Measurements from ENCODE around the gene DDX1.

DNA sequence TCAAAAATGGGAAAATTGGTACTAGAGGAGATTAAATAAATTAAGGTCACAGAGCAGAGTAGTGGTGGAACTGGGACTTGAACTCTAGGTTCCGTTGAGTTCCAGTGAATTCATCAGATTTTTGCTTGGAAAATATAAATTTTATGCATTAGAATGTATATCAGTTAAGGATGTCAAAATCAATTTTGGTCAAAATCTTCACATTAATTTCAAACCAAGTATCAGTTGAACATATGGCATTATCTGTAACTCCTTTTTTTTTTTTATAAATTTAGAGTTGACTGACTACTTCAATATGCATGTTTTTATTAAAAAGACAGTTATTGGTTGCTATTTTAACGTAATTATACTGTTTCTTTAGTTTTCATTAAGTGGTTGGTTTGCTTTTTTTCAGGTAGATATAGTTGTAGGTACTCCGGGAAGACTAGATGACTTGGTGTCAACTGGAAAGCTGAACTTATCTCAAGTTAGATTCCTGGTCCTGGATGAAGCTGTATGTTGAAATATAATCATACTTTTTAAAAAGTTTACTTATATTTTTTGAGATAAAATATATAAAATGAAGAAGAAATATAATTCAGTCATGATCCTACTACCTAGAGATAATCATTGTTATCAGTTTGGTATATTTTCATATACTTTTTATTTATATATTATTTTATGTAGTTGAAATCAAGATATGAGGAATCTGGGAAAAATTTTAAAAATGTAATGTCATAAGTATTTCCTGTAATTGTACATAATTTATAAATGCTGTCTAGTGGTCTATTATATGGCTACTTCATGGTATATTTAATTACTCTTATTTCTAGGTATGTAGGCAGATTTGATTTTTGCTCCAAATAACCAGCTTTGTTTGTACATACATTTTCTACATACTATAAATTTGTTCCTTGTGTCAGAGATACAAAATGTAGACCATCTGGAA, 25.4 kb downstream of the DDX1 start:
- TF ChIP-seq NCOR1 (IDR thresholded peaks at IDR 0.05) (no peak), SRSF1 (IDR thresholded peaks at IDR 0.05; ENCODE audit: low read depth, low read length) (no peak), ZFX (CRISPR knock-in tag; IDR thresholded peaks at IDR 0.05) (no peak), NR1H2 (CRISPR knock-in tag; IDR thresholded peaks at IDR 0.05) (no peak), ZNF12 (CRISPR knock-in tag; IDR thresholded peaks at IDR 0.05) (no peak), SMAD3 (CRISPR knock-in tag; conservative IDR thresholded peaks at IDR 0.05) (no peak), TCF7L2 (IDR thresholded peaks at IDR 0.05; ENCODE audit: low read depth, low read length) (no peak), EZH2 (IDR thresholded peaks at IDR 0.05; ENCODE audit: borderline replicate concordance, low read depth, low read length) (no peak)
- TF ChIP-seq, protein P1, sequence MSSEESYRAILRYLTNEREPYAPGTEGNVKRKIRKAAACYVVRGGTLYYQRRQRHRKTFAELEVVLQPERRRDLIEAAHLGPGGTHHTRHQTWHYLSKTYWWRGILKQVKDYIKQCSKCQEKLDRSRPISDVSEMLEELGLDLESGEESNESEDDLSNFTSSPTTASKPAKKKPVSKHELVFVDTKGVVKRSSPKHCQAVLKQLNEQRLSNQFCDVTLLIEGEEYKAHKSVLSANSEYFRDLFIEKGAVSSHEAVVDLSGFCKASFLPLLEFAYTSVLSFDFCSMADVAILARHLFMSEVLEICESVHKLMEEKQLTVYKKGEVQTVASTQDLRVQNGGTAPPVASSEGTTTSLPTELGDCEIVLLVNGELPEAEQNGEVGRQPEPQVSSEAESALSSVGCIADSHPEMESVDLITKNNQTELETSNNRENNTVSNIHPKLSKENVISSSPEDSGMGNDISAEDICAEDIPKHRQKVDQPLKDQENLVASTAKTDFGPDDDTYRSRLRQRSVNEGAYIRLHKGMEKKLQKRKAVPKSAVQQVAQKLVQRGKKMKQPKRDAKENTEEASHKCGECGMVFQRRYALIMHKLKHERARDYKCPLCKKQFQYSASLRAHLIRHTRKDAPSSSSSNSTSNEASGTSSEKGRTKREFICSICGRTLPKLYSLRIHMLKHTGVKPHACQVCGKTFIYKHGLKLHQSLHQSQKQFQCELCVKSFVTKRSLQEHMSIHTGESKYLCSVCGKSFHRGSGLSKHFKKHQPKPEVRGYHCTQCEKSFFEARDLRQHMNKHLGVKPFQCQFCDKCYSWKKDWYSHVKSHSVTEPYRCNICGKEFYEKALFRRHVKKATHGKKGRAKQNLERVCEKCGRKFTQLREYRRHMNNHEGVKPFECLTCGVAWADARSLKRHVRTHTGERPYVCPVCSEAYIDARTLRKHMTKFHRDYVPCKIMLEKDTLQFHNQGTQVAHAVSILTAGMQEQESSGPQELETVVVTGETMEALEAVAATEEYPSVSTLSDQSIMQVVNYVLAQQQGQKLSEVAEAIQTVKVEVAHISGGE (CRISPR knock-in tag; IDR thresholded peaks at IDR 0.05): no peak
- TF ChIP-seq, protein P2, sequence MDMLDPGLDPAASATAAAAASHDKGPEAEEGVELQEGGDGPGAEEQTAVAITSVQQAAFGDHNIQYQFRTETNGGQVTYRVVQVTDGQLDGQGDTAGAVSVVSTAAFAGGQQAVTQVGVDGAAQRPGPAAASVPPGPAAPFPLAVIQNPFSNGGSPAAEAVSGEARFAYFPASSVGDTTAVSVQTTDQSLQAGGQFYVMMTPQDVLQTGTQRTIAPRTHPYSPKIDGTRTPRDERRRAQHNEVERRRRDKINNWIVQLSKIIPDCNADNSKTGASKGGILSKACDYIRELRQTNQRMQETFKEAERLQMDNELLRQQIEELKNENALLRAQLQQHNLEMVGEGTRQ (CRISPR knock-in tag; IDR thresholded peaks at IDR 0.05): no peak
- TF ChIP-seq, protein P3, sequence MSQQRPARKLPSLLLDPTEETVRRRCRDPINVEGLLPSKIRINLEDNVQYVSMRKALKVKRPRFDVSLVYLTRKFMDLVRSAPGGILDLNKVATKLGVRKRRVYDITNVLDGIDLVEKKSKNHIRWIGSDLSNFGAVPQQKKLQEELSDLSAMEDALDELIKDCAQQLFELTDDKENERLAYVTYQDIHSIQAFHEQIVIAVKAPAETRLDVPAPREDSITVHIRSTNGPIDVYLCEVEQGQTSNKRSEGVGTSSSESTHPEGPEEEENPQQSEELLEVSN (IDR thresholded peaks at IDR 0.05; ENCODE audit: borderline replicate concordance in 1 of 2, extremely low read depth in 1 of 2, insufficient read depth in 1 of 2, insufficient read length in 1 of 2, low read depth in 1 of 2, low read length in 1 of 2, poor library complexity in 1 of 2, severe bottlenecking in 1 of 2): no peak

All from K562 (cell line).